Loucy (cell line): Measurements from ENCODE around the gene GCGR.

Source experiments
- H2AFZ ChIP-seq: fragments of 200-600 bp; sonication (generic); 2 replicates; pipeline ENCODE4 v1.6.0; 2016; ENCODE audit warnings: antibody characterized with exemption, mild to moderate bottlenecking, low read length, moderate library complexity
- H3F3A ChIP-seq: fragments of 200-600 bp; 2 replicates; pipeline ENCODE4 v1.6.0; 2016; ENCODE audit warnings: antibody characterized with exemption, low read depth, mild to moderate bottlenecking
- H3K27me3 ChIP-seq: fragments of 200-600 bp; sonication (generic); 2 replicates; pipeline ENCODE4 v1.6.1; 2014; ENCODE audit warnings: low read length, mild to moderate bottlenecking; ENCODE audit not compliant: insufficient read depth, poor library complexity, severe bottlenecking
- H3K36me3 ChIP-seq: fragments of 200-600 bp; sonication (generic); 2 replicates; pipeline ENCODE4 v1.6.1; 2016; ENCODE audit warnings: low read length; ENCODE audit not compliant: insufficient read depth
- H3K4me1 ChIP-seq: fragments of 200-600 bp; sonication (generic); 2 replicates; pipeline ENCODE4 v1.5.1; 2014; ENCODE audit warnings: low read length, mild to moderate bottlenecking; ENCODE audit not compliant: insufficient read depth, poor library complexity, severe bottlenecking
- H3K4me2 ChIP-seq: fragments of 200-600 bp; sonication (generic); 2 replicates; pipeline ENCODE4 v1.6.0; 2014; ENCODE audit warnings: antibody characterized with exemption, low read length, low read depth, mild to moderate bottlenecking; ENCODE audit not compliant: poor library complexity, severe bottlenecking
- H3K4me3 ChIP-seq: fragments of 200-600 bp; sonication (generic); 2 replicates; pipeline ENCODE4 v1.5.1; 2014; ENCODE audit warnings: low read length, mild to moderate bottlenecking, mixed read lengths; ENCODE audit not compliant: poor library complexity, severe bottlenecking
- H3K79me2 ChIP-seq: fragments of 200-600 bp; sonication (generic); 2 replicates; pipeline ENCODE4 v1.6.1; 2014; ENCODE audit warnings: low read length; ENCODE audit not compliant: insufficient read depth
- H3K9ac ChIP-seq: fragments of 200-600 bp; sonication (generic); 2 replicates; pipeline ENCODE4 v1.6.0; 2014; ENCODE audit warnings: mild to moderate bottlenecking, low read depth, low read length, moderate library complexity; ENCODE audit not compliant: poor library complexity, severe bottlenecking
- H3K9me2 ChIP-seq: fragments of 200-600 bp; sonication (generic); replicated peaks from 2 replicates; pipeline ENCODE4 v1.6.1; 2016; ENCODE audit warnings: low read depth, low read length, mixed read lengths
- H3K9me3 ChIP-seq: fragments of 200-600 bp; sonication (generic); 2 replicates; pipeline ENCODE4 v1.6.1; 2014; ENCODE audit warnings: mild to moderate bottlenecking, antibody characterized with exemption, low read length, low read depth; ENCODE audit not compliant: insufficient read depth
- H4K20me1 ChIP-seq: fragments of 200-600 bp; sonication (generic); 2 replicates; pipeline ENCODE4 v1.6.0; 2014; ENCODE audit warnings: antibody characterized with exemption, low read length, mild to moderate bottlenecking; ENCODE audit not compliant: insufficient read depth, poor library complexity, severe bottlenecking
- EZH2phosphoT487 ChIP-seq: fragments of 200-600 bp; IDR thresholded peaks from 2 replicates; pipeline ENCODE4 v1.6.1; 2018; ENCODE audit warnings: antibody characterized with exemption, mild to moderate bottlenecking, moderate library complexity, borderline replicate concordance
- TF ChIP-seq, protein P1 (sequence below): fragments of 200-600 bp; sonication (generic); conservative IDR thresholded peaks from 2 replicates; pipeline ENCODE4 v1.5.1; 2014; ENCODE audit warnings: mild to moderate bottlenecking, antibody characterized with exemption, low read length

The GCGR gene

GRCh38 chr17:81822996-81823819 lies 19.3 kb downstream of the GCGR start:
- no peak for TF ChIP-seq EZH2phosphoT487
- TF ChIP-seq, protein P1, sequence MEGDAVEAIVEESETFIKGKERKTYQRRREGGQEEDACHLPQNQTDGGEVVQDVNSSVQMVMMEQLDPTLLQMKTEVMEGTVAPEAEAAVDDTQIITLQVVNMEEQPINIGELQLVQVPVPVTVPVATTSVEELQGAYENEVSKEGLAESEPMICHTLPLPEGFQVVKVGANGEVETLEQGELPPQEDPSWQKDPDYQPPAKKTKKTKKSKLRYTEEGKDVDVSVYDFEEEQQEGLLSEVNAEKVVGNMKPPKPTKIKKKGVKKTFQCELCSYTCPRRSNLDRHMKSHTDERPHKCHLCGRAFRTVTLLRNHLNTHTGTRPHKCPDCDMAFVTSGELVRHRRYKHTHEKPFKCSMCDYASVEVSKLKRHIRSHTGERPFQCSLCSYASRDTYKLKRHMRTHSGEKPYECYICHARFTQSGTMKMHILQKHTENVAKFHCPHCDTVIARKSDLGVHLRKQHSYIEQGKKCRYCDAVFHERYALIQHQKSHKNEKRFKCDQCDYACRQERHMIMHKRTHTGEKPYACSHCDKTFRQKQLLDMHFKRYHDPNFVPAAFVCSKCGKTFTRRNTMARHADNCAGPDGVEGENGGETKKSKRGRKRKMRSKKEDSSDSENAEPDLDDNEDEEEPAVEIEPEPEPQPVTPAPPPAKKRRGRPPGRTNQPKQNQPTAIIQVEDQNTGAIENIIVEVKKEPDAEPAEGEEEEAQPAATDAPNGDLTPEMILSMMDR: no peak
- Histone ChIP-seq H3K4me3 (no peak overlapping the region), H3K9me2 (no peaks in the 10 kb centered on the region), H3K4me2 (no peak overlapping the region), H3F3A (no peaks in the 10 kb centered on the region), H3K4me1 (no peaks in the 10 kb centered on the region), H3K79me2 (peaks cover 6% of the 10 kb centered on the region; the same call in 1 of the 2 replicates), H2AFZ (no peak overlapping the region), H3K36me3 (no peaks in the 10 kb centered on the region), H3K9ac (no peak overlapping the region), H4K20me1 (no peaks in the 10 kb centered on the region), H3K27me3 (no peaks in the 10 kb centered on the region), H3K9me3 (no peaks in the 10 kb centered on the region)

DNA sequence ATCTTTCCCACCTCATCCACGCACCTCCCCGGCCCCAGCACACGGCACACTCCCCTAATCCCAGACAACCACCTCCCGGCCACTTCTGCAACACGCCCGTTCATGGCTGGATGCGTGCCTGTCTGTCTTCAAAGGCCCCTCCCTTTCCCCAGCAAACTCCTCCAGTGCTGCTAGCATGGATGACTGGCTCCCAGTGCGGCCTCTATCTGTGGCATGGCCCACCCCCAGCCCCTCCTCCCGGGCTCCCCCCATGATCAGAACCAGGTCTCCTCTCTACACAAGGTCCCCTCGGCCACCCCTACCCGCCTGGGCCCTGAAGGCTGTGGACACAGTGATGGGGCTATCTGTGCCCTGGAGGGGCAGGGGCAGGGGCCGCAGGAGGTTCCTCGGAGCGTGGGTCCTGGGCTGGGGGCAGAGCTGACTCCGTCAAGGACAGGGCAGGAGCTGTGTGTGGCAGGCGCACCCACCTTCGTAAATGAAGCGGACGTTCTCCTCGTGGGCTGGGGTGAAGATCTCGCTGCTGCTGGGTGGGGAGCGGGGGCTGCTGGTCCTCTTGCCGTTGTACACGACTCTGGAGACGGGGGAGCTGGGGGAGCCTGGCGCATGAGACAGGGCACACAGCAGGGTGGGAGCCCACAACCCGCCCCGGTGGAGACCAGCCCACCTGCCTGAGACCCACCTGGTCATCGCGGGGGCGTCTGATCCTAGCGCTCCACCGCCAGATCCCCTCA lies 20.0 kb downstream of the GCGR start:
- H4K20me1 ChIP-seq: no peaks in the 10 kb centered on the region
- no peak overlapping the region for H3K9ac ChIP-seq
- H3K79me2 ChIP-seq: peaks cover 12% of the 10 kb centered on the region; the same call in 1 of the 2 replicates
- no peak overlapping the region for H3K4me2 ChIP-seq
- H3K9me2 ChIP-seq: no peaks in the 10 kb centered on the region
- no peaks in the 10 kb centered on the region for H3K36me3 ChIP-seq
- H3F3A ChIP-seq: no peaks in the 10 kb centered on the region
- H3K4me1 ChIP-seq: peaks cover 6% of the 10 kb centered on the region
- no peak overlapping the region for H2AFZ ChIP-seq
- H3K4me3 ChIP-seq: no peak overlapping the region
- TF ChIP-seq, protein P1: no peak
- TF ChIP-seq EZH2phosphoT487: no peak
- H3K9me3 ChIP-seq: no peaks in the 10 kb centered on the region
- H3K27me3 ChIP-seq: no peaks in the 10 kb centered on the region

GRCh38 chr17:81824595-81824994 lies 20.6 kb downstream of the GCGR start:
- no peaks in the 10 kb centered on the region for H3K9me3 ChIP-seq
- no peaks in the 10 kb centered on the region for H4K20me1 ChIP-seq
- TF ChIP-seq EZH2phosphoT487: no peak
- TF ChIP-seq, protein P1: no peak
- H3K9me2 ChIP-seq: no peaks in the 10 kb centered on the region
- H3K4me1 ChIP-seq: peaks cover 6% of the 10 kb centered on the region
- peaks cover 16% of the 10 kb centered on the region; the same call in 1 of the 2 replicates for H3K79me2 ChIP-seq
- no peak overlapping the region for H3K9ac ChIP-seq
- no peak overlapping the region for H2AFZ ChIP-seq
- no peak overlapping the region for H3K4me2 ChIP-seq
- H3K36me3 ChIP-seq: no peaks in the 10 kb centered on the region
- no peaks in the 10 kb centered on the region for H3F3A ChIP-seq
- H3K27me3 ChIP-seq: no peaks in the 10 kb centered on the region
- no peak overlapping the region for H3K4me3 ChIP-seq
